Breast epithelium (tissue), 4 donors: ENCODE results near the gene NOL4L. TPM values are rescaled to one million over a fixed set of nuclear protein-coding genes. Genes with fewer than 3 reads are reported as not detected.

Source experiments
- DNase-seq, 2 donors: peaks; one replicate each; pipeline ENCODE4 v3.0.0-alpha.2; 2019; ENCODE audit warnings: low spot score in 2 of 2
- H3K27ac ChIP-seq, 2 donors: fragments of 200-600 bp; sonication (generic) in 1 of 2; one replicate each; pipeline ENCODE4 v1.5.1; 2016 to 2019; ENCODE audit warnings: mild to moderate bottlenecking in 1 of 2
- H3K27me3 ChIP-seq, 2 donors: fragments of 200-600 bp; sonication (generic) in 1 of 2; one replicate each; pipeline versions ENCODE4 v1.5.1 to v1.6.0; 2017 to 2019; ENCODE audit warnings: control low read depth in 1 of 2, mild to moderate bottlenecking in 1 of 2
- H3K36me3 ChIP-seq: fragments of 200-600 bp; one replicate; pipeline ENCODE4 v1.5.1; 2019
- H3K4me1 ChIP-seq, 2 donors: fragments of 200-600 bp; sonication (generic); one replicate each; pipeline ENCODE4 v1.5.1; 2016 to 2019; ENCODE audit warnings: control low read depth in 1 of 2
- H3K4me3 ChIP-seq, 3 donors: fragments of 200-600 bp; sonication (generic); 1 replicate in 2 of 3; 2 replicates in 1 of 3; pipeline ENCODE4 v1.5.1; 2016 to 2019; ENCODE audit warnings: mild to moderate bottlenecking in 3 of 3, moderate library complexity in 2 of 3
- H3K9me3 ChIP-seq, 2 donors: fragments of 200-600 bp; sonication (generic) in 1 of 2; one replicate each; pipeline ENCODE4 v1.5.1; 2016 to 2019; ENCODE audit warnings: control low read depth in 1 of 2
- CTCF ChIP-seq, 3 donors: fragments of 450-650 bp; IDR thresholded peaks; one replicate each; pipeline ENCODE4 v1.5.1; 2016 to 2017; ENCODE audit warnings: antibody characterized with exemption in 3 of 3, mild to moderate bottlenecking in 3 of 3, moderate library complexity in 3 of 3
- POLR2A ChIP-seq: fragments of 450-650 bp; IDR thresholded peaks from one replicate; pipeline ENCODE4 v1.6.1; 2016; ENCODE audit warnings: antibody characterized with exemption, mild to moderate bottlenecking, moderate library complexity
- POLR2AphosphoS5 ChIP-seq, 3 donors: sonication (generic); formaldehyde crosslinking; IDR thresholded peaks; one replicate each; pipeline ENCODE4 v1.6.1; 2017; ENCODE audit warnings: antibody characterized with exemption in 3 of 3
- intact Hi-C: fragments of 100-400 bp; cut with DNase I; formaldehyde crosslinking; loops from one replicate; pipeline ENCODE4 v1.15.1; 2023; ENCODE audit warnings: low total_unique reads
- total RNA-seq, 3 donors: library from RNA; depleted of rRNA; stranded (reverse); fragments of >200 nt; gene quantifications; one replicate each; pipeline ENCODE4 v1.1.0, GENCODE V29; 2016

NOL4L gene
- total RNA-seq, 3 donors from 2014 or later, result 3.7 to 18.4 (median 15.8) TPM

DNA sequence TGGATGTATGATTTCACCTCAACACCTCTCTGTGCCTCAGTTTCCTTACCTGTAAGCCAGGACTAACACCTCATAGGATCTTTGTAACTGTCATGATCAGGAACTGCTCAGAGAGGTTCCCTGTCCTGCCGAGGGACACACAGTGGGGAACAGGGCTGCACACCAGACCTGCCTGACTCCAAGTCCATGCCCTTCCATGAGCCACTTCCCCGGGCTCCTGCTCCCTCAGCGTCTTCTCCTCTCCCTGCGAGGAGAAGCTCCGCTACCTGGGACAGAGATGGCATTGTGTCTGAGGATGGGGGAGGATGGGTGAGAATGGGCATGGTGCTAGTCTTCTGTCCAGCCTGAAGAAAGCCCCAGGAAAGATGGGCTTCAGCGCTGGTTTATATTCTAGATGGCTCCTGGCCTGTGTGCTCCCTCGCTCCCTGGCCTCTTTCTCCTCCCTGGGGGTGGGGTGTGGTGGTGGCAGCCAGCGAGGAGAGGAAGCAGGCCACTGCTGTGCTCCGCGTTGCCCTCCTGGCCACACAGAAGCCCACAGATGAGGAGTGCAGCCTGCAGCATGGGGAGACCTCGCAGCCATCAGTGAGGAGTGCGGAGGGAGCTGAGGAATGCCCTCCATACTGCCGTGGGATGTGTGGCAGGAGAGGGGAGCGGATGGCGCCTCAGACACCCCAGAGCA is 67.1 kb downstream of the NOL4L start:
- H3K4me1 ChIP-seq, result peaks cover 0 to 15% of the 10 kb centered on the region in 2 donors
- TF ChIP-seq POLR2AphosphoS5 (IDR thresholded peaks at IDR 0.05), result no peak
- no peak for TF ChIP-seq POLR2A
- TF ChIP-seq CTCF (IDR thresholded peaks at IDR 0.05), result no peak
- DNase-seq, result no peak
- intact Hi-C loops, result no loop called here
- no peaks in the 10 kb centered on the region for H3K9me3 ChIP-seq
- no peak overlapping the region for H3K4me3 ChIP-seq
- H3K27me3 ChIP-seq, result no peaks in the 10 kb centered on the region
- H3K36me3 ChIP-seq, result no peaks in the 10 kb centered on the region
- peak overlapping the region; percentile 76 to 92 for H3K27ac ChIP-seq

GRCh38 chr20:32517518-32517873 is 67.6 kb downstream of the NOL4L start:
- H3K4me1 ChIP-seq, result peaks cover 0 to 15% of the 10 kb centered on the region in 2 donors
- peak overlapping the region; percentile 76 to 92 for H3K27ac ChIP-seq
- H3K4me3 ChIP-seq, result no peak overlapping the region
- no peak for DNase-seq
- H3K9me3 ChIP-seq, result no peaks in the 10 kb centered on the region
- intact Hi-C loops, result no loop called here
- no peaks in the 10 kb centered on the region for H3K36me3 ChIP-seq
- H3K27me3 ChIP-seq, result no peaks in the 10 kb centered on the region
- no peak for TF ChIP-seq POLR2AphosphoS5 (IDR thresholded peaks at IDR 0.05)
- no peak for TF ChIP-seq POLR2A
- no peak for TF ChIP-seq CTCF (IDR thresholded peaks at IDR 0.05)

GRCh38 chr20:32516583-32517517 is 68.3 kb downstream of the NOL4L start:
- Histone ChIP-seq H3K27me3 (no peaks in the 10 kb centered on the region), H3K36me3 (no peaks in the 10 kb centered on the region), H3K4me3 (no peak overlapping the region), H3K27ac (peak overlapping the region; percentile 76 to 92), H3K4me1 (peaks cover 0 to 15% of the 10 kb centered on the region in 2 donors), H3K9me3 (no peaks in the 10 kb centered on the region)
- no peak for TF ChIP-seq CTCF (IDR thresholded peaks at IDR 0.05)
- TF ChIP-seq POLR2A, result no peak
- no peak for TF ChIP-seq POLR2AphosphoS5 (IDR thresholded peaks at IDR 0.05)
- DNase-seq, result peak; percentile 65 to 72
- intact Hi-C loops, result no loop called here

DNA sequence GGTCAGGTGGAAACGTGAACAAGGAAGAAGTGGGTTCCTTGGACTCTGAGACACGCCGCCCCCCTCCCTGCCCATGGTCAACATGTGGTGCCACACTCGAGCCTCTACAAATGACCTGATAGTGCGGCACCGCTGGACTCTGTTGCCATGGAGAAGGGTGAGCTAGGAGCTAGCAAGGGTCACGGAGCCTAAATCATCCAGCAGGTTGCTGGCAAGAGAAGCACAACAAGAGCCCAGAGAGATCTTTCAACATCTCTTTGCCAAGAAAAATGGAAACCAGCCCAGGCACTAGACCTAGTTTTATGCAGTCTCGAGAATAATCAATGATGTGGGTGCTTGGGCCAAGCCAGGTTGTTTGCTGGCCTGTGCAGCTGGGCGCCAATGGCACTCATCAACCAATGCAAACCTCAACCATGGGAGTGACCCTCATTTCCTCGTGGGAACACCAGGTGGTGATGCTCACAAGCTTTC is 69.5 kb downstream of the NOL4L start:
- TF ChIP-seq POLR2A (no peak), POLR2AphosphoS5 (IDR thresholded peaks at IDR 0.05) (no peak), CTCF (IDR thresholded peaks at IDR 0.05) (no peak)
- Histone ChIP-seq H3K4me1 (peaks cover 8 to 15% of the 10 kb centered on the region in 2 donors), H3K36me3 (no peaks in the 10 kb centered on the region), H3K27me3 (no peaks in the 10 kb centered on the region), H3K4me3 (no peak overlapping the region), H3K27ac (peak overlapping the region in 1 of 2 donors; percentile 76), H3K9me3 (no peaks in the 10 kb centered on the region)
- intact Hi-C loops, result no loop called here
- DNase-seq, result no peak

DNA sequence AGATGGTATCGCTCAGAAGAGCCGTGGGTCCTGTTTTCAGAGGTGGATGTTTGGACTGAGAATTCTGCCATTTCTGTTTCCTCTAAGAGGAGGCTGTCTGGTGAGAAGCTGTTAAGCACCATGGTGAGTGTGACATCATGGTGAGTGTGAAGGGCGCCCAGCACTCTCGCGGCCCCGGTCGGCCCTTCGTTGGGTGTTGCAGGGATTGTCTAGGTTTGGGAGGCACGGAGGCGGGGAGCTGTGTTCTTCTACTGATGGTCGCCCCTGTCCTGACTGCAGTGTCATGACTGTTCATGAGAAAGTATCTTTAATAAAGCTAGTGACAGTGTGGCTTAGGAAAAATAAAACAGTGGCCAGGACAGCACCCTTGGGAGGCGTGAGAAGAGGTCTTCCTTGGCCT is 70.4 kb downstream of the NOL4L start:
- H3K27ac ChIP-seq, result no peak overlapping the region
- no peaks in the 10 kb centered on the region for H3K9me3 ChIP-seq
- H3K27me3 ChIP-seq, result no peaks in the 10 kb centered on the region
- intact Hi-C loops, result no loop called here
- H3K36me3 ChIP-seq, result no peaks in the 10 kb centered on the region
- no peak for DNase-seq
- H3K4me1 ChIP-seq, result peaks cover 8 to 15% of the 10 kb centered on the region in 2 donors
- no peak for TF ChIP-seq CTCF (IDR thresholded peaks at IDR 0.05)
- TF ChIP-seq POLR2A, result no peak
- TF ChIP-seq POLR2AphosphoS5 (IDR thresholded peaks at IDR 0.05), result no peak
- no peak overlapping the region for H3K4me3 ChIP-seq
